GM23338 (cell line): ENCODE results near the gene SMIM41. TPM values are rescaled to one million over a fixed set of nuclear protein-coding genes. Genes with fewer than 3 reads are reported as not detected.

Experiments
- ATAC-seq: fragments of 200-7000 bp; cut with Tn5 transposase; 3 replicates; pipeline ENCODE4 v1.9.1; 2020
- DNase-seq: peaks from one replicate; pipeline ENCODE4 v3.0.0-alpha.2; 2015; ENCODE audit warnings: low spot score
- H2AFZ ChIP-seq: fragments of 200-600 bp; sonication (generic); 2 replicates; pipeline ENCODE4 v1.8.0; 2016; ENCODE audit warnings: antibody characterized with exemption, mild to moderate bottlenecking, moderate library complexity
- H3F3A ChIP-seq: fragments of 200-600 bp; sonication (generic); replicated peaks from 2 replicates; pipeline ENCODE4 v1.8.0; 2017; ENCODE audit warnings: antibody characterized with exemption, mixed run types, low read depth
- H3K27ac ChIP-seq: fragments of 200-600 bp; sonication (generic); 2 replicates; pipeline ENCODE4 v1.6.1; 2016; ENCODE audit warnings: low read depth
- H3K27me3 ChIP-seq: fragments of 200-600 bp; sonication (generic); 2 replicates; pipeline ENCODE4 v1.8.0; 2016; ENCODE audit warnings: mild to moderate bottlenecking, mixed run types, moderate library complexity; ENCODE audit not compliant: insufficient read depth
- H3K36me3 ChIP-seq: fragments of 200-600 bp; sonication (generic); 2 replicates; pipeline ENCODE4 v1.8.0; 2016; ENCODE audit warnings: mild to moderate bottlenecking; ENCODE audit not compliant: insufficient read depth
- H3K4me1 ChIP-seq: fragments of 200-600 bp; sonication (generic); 2 replicates; pipeline ENCODE4 v1.8.0; 2016; ENCODE audit warnings: mild to moderate bottlenecking, moderate library complexity; ENCODE audit not compliant: insufficient read depth
- H3K4me2 ChIP-seq: fragments of 200-600 bp; sonication (generic); 2 replicates; pipeline ENCODE4 v1.7.1; 2017; ENCODE audit warnings: mixed run types
- H3K4me3 ChIP-seq: fragments of 200-600 bp; sonication (generic); 2 replicates; pipeline ENCODE4 v1.6.1; 2016; ENCODE audit warnings: mixed run types
- H3K79me2 ChIP-seq: fragments of 200-600 bp; sonication (generic); replicated peaks from 2 replicates; pipeline ENCODE4 v1.8.0; 2017; ENCODE audit warnings: mild to moderate bottlenecking; ENCODE audit not compliant: insufficient read depth
- H3K9me2 ChIP-seq: fragments of 200-600 bp; sonication (generic); 2 replicates; pipeline ENCODE4 v1.8.0; 2017; ENCODE audit not compliant: insufficient read depth
- H4K20me1 ChIP-seq: fragments of 200-600 bp; sonication (generic); replicated peaks from 2 replicates; pipeline ENCODE4 v1.8.0; 2017; ENCODE audit warnings: mild to moderate bottlenecking; ENCODE audit not compliant: insufficient read depth
- H3K27ac Mint-ChIP-seq: 2 replicates; pipeline ENCODE4 v1.8.0; 2020; ENCODE audit warnings: inconsistent platforms, mild to moderate bottlenecking, moderate library complexity, mixed read lengths
- H3K27me3 Mint-ChIP-seq: 3 replicates; pipeline ENCODE4 v1.8.0; 2022; ENCODE audit warnings: low read depth, mild to moderate bottlenecking, moderate library complexity, mixed read lengths, inconsistent platforms; ENCODE audit not compliant: insufficient read depth, poor library complexity
- H3K36me3 Mint-ChIP-seq: 3 replicates; pipeline ENCODE4 v1.8.0; 2021; ENCODE audit warnings: low read depth, mild to moderate bottlenecking, inconsistent platforms, moderate library complexity, mixed read lengths
- H3K4me1 Mint-ChIP-seq: 3 replicates; pipeline ENCODE4 v1.8.0; 2020; ENCODE audit warnings: mild to moderate bottlenecking, inconsistent platforms, mixed read lengths
- H3K4me3 Mint-ChIP-seq: 3 replicates; pipeline ENCODE4 v1.8.0; 2021; ENCODE audit warnings: moderate library complexity, mild to moderate bottlenecking, inconsistent platforms, mixed read lengths
- H3K9me3 Mint-ChIP-seq: 3 replicates; pipeline ENCODE4 v1.8.0; 2020; ENCODE audit warnings: moderate library complexity, mild to moderate bottlenecking, inconsistent platforms, mixed read lengths
- CREB1 ChIP-seq: fragments of 250-450 bp; sonication (Bioruptor Pico); IDR thresholded peaks from 2 replicates; pipeline ENCODE4 v1.5.0; 2020; ENCODE audit warnings: low read depth, mild to moderate bottlenecking, moderate library complexity
- EZH2 ChIP-seq: fragments of 200-600 bp; sonication (generic); IDR thresholded peaks from one replicate; pipeline ENCODE4 v1.8.0; 2017; ENCODE audit warnings: antibody characterized with exemption, mild to moderate bottlenecking, low read depth; ENCODE audit not compliant: unreplicated experiment
- EZH2phosphoT487 ChIP-seq: fragments of 200-600 bp; sonication (generic); IDR thresholded peaks from one replicate; pipeline ENCODE4 v1.8.1; 2018; ENCODE audit warnings: antibody characterized with exemption; ENCODE audit not compliant: unreplicated experiment
- JUNB ChIP-seq: IDR thresholded peaks from one replicate; pipeline ENCODE4 v1.6.1; 2016; ENCODE audit warnings: antibody characterized with exemption; ENCODE audit not compliant: unreplicated experiment
- NANOG ChIP-seq: IDR thresholded peaks from 2 replicates; pipeline ENCODE4 v1.6.1; 2016; ENCODE audit warnings: antibody characterized with exemption, borderline replicate concordance
- STAT1 ChIP-seq: IDR thresholded peaks from one replicate; pipeline ENCODE4 v1.6.1; 2016; ENCODE audit warnings: antibody characterized with exemption; ENCODE audit not compliant: unreplicated experiment
- ZNF114 ChIP-seq: fragments of 250-450 bp; sonication (Bioruptor Pico); IDR thresholded peaks from 2 replicates; pipeline ENCODE4 v1.5.0; 2020; ENCODE audit warnings: mild to moderate bottlenecking, moderate library complexity
- polyA plus RNA-seq: library from polyadenylated mRNA; unstranded; fragments of >200 nt; fragmentation: Nextera tagmentation; extraction: Ambion mirVana; gene quantifications from 2 replicates; pipeline ENCODE4 v1.2.1, GENCODE V29; 2016
- total RNA-seq: library from RNA; depleted of rRNA; stranded (reverse); fragments of >200 nt; shearing (Covaris generic); gene quantifications from 2 replicates; pipeline ENCODE4 v1.2.3, GENCODE V29; 2014
- TF ChIP-seq, protein P1 (sequence below), 2 experiments: fragments of 200-600 bp in 1 of 2; sonication (generic) in 1 of 2; conservative IDR thresholded peaks; 2 replicates each; pipeline versions ENCODE4 v1.5.1 to v1.6.1; 2016 to 2017; ENCODE audit warnings: antibody characterized with exemption in 2 of 2, low read depth in 2 of 2, mild to moderate bottlenecking in 2 of 2, moderate library complexity in 1 of 2
- TF ChIP-seq, protein P2 (sequence below): IDR thresholded peaks from one replicate; pipeline ENCODE4 v1.6.1; 2018; ENCODE audit warnings: antibody characterized with exemption; ENCODE audit not compliant: unreplicated experiment
- TF ChIP-seq, protein P3 (sequence below): fragments of 250-450 bp; sonication (Bioruptor Pico); IDR thresholded peaks from 2 replicates; pipeline ENCODE4 v1.5.0; 2020; ENCODE audit warnings: mild to moderate bottlenecking, moderate library complexity

SMIM41 gene
- total and polyA plus RNA-seq, 2 experiments from 2014 or later, result 0.66 TPM

DNA sequence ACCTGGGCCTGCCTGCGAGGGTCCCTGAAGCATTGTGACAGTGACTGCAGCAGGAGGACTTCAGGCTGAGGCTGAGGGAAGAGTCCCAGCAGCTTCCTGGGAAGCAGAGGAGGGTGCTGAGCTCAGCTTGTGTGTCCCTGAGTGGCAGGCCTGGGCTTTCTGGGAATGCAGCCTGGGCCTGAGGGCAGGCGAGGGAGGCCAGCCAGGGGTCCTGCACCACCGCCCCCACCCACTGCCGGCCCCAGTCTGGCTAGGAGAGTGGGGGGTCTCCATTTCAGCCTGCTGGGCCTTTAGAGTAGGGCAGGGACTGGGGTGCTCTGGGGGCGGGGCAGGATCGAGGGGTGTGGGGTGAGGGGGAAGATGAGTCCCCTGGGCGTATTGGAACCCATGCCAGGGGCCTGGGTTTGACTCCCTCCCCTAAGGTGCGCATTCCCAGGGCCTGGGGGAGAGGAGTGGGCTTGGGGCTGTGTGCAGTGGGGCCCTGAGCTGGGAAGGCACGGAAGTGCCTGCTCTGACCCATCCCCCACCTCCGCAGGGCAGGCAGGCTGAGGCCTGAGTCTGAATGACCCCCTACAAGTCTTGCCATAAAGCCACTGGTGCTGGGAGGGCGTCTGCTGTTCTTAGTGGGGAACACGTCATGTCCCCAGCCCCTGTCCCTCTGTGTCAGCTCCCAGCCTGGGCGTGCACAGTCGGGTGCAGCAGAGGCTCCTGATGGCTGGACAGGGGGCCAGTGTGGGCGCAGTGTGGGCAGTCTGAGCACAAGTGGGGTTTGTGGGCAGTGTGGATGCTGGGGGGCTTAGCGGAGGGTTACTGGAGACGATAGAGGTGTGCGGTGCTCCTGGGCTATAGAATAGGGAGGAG lies 66.0 kb downstream of the SMIM41 start:
- no peaks in the 10 kb centered on the region for H3K36me3 Mint-ChIP-seq
- ATAC-seq (peak; percentile 12), DNase-seq (no peak)
- Histone ChIP-seq H3K9me2 (no peaks in the 10 kb centered on the region), H3F3A (no peaks in the 10 kb centered on the region), H3K4me2 (no peak overlapping the region), H3K36me3 (no peaks in the 10 kb centered on the region), H3K4me3 (no peak overlapping the region), H3K79me2 (no peaks in the 10 kb centered on the region), H2AFZ (peak overlapping the region; percentile 69), H3K27me3 (no peaks in the 10 kb centered on the region), H4K20me1 (no peaks in the 10 kb centered on the region), H3K27ac (no peak overlapping the region), H3K4me1 (peaks cover 4% of the 10 kb centered on the region; the same call in 1 of the 2 replicates)
- H3K9me3 Mint-ChIP-seq, result no peaks in the 10 kb centered on the region
- H3K27ac Mint-ChIP-seq, result peak overlapping the region; percentile 53
- peaks cover 45% of the 10 kb centered on the region for H3K4me1 Mint-ChIP-seq
- no peak for TF ChIP-seq ZNF114 (CRISPR knock-in tag)
- TF ChIP-seq, protein P1, sequence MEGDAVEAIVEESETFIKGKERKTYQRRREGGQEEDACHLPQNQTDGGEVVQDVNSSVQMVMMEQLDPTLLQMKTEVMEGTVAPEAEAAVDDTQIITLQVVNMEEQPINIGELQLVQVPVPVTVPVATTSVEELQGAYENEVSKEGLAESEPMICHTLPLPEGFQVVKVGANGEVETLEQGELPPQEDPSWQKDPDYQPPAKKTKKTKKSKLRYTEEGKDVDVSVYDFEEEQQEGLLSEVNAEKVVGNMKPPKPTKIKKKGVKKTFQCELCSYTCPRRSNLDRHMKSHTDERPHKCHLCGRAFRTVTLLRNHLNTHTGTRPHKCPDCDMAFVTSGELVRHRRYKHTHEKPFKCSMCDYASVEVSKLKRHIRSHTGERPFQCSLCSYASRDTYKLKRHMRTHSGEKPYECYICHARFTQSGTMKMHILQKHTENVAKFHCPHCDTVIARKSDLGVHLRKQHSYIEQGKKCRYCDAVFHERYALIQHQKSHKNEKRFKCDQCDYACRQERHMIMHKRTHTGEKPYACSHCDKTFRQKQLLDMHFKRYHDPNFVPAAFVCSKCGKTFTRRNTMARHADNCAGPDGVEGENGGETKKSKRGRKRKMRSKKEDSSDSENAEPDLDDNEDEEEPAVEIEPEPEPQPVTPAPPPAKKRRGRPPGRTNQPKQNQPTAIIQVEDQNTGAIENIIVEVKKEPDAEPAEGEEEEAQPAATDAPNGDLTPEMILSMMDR (conservative IDR thresholded peaks at IDR 0.05; ENCODE audit: low read depth in 2 of 2), result no peak
- TF ChIP-seq NANOG, result no peak
- no peak for TF ChIP-seq EZH2phosphoT487
- TF ChIP-seq, protein P2, sequence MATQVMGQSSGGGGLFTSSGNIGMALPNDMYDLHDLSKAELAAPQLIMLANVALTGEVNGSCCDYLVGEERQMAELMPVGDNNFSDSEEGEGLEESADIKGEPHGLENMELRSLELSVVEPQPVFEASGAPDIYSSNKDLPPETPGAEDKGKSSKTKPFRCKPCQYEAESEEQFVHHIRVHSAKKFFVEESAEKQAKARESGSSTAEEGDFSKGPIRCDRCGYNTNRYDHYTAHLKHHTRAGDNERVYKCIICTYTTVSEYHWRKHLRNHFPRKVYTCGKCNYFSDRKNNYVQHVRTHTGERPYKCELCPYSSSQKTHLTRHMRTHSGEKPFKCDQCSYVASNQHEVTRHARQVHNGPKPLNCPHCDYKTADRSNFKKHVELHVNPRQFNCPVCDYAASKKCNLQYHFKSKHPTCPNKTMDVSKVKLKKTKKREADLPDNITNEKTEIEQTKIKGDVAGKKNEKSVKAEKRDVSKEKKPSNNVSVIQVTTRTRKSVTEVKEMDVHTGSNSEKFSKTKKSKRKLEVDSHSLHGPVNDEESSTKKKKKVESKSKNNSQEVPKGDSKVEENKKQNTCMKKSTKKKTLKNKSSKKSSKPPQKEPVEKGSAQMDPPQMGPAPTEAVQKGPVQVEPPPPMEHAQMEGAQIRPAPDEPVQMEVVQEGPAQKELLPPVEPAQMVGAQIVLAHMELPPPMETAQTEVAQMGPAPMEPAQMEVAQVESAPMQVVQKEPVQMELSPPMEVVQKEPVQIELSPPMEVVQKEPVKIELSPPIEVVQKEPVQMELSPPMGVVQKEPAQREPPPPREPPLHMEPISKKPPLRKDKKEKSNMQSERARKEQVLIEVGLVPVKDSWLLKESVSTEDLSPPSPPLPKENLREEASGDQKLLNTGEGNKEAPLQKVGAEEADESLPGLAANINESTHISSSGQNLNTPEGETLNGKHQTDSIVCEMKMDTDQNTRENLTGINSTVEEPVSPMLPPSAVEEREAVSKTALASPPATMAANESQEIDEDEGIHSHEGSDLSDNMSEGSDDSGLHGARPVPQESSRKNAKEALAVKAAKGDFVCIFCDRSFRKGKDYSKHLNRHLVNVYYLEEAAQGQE, result no peak
- TF ChIP-seq CREB1 (CRISPR knock-in tag), result no peak
- TF ChIP-seq, protein P3, sequence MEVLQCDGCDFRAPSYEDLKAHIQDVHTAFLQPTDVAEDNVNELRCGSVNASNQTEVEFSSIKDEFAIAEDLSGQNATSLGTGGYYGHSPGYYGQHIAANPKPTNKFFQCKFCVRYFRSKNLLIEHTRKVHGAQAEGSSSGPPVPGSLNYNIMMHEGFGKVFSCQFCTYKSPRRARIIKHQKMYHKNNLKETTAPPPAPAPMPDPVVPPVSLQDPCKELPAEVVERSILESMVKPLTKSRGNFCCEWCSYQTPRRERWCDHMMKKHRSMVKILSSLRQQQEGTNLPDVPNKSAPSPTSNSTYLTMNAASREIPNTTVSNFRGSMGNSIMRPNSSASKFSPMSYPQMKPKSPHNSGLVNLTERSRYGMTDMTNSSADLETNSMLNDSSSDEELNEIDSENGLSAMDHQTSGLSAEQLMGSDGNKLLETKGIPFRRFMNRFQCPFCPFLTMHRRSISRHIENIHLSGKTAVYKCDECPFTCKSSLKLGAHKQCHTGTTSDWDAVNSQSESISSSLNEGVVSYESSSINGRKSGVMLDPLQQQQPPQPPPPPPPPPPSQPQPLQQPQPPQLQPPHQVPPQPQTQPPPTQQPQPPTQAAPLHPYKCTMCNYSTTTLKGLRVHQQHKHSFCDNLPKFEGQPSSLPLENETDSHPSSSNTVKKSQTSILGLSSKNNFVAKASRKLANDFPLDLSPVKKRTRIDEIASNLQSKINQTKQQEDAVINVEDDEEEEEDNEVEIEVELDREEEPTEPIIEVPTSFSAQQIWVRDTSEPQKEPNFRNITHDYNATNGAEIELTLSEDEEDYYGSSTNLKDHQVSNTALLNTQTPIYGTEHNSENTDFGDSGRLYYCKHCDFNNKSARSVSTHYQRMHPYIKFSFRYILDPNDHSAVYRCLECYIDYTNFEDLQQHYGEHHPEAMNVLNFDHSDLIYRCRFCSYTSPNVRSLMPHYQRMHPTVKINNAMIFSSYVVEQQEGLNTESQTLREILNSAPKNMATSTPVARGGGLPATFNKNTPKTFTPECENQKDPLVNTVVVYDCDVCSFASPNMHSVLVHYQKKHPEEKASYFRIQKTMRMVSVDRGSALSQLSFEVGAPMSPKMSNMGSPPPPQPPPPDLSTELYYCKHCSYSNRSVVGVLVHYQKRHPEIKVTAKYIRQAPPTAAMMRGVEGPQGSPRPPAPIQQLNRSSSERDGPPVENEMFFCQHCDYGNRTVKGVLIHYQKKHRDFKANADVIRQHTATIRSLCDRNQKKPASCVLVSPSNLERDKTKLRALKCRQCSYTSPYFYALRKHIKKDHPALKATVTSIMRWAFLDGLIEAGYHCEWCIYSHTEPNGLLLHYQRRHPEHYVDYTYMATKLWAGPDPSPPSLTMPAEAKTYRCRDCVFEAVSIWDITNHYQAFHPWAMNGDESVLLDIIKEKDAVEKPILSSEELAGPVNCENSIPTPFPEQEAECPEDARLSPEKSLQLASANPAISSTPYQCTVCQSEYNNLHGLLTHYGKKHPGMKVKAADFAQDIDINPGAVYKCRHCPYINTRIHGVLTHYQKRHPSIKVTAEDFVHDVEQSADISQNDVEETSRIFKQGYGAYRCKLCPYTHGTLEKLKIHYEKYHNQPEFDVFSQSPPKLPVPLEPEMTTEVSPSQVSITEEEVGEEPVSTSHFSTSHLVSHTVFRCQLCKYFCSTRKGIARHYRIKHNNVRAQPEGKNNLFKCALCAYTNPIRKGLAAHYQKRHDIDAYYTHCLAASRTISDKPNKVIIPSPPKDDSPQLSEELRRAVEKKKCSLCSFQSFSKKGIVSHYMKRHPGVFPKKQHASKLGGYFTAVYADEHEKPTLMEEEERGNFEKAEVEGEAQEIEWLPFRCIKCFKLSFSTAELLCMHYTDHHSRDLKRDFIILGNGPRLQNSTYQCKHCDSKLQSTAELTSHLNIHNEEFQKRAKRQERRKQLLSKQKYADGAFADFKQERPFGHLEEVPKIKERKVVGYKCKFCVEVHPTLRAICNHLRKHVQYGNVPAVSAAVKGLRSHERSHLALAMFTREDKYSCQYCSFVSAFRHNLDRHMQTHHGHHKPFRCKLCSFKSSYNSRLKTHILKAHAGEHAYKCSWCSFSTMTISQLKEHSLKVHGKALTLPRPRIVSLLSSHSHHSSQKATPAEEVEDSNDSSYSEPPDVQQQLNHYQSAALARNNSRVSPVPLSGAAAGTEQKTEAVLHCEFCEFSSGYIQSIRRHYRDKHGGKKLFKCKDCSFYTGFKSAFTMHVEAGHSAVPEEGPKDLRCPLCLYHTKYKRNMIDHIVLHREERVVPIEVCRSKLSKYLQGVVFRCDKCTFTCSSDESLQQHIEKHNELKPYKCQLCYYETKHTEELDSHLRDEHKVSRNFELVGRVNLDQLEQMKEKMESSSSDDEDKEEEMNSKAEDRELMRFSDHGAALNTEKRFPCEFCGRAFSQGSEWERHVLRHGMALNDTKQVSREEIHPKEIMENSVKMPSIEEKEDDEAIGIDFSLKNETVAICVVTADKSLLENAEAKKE (CRISPR knock-in tag), result no peak
- TF ChIP-seq STAT1, result no peak
- TF ChIP-seq JUNB, result no peak
- TF ChIP-seq EZH2, result no peak
- H3K4me3 Mint-ChIP-seq, result no peak overlapping the region
- peaks cover 6% of the 10 kb centered on the region for H3K27me3 Mint-ChIP-seq
